IPS-NIHi7 (cell line): ENCODE data around the gene NACC1.

Source experiments
- DNase-seq: peaks from one replicate; pipeline ENCODE4 v3.0.0; 2012; ENCODE audit warnings: mixed read lengths; ENCODE audit errors: extremely low spot score

Gene NACC1

DNA sequence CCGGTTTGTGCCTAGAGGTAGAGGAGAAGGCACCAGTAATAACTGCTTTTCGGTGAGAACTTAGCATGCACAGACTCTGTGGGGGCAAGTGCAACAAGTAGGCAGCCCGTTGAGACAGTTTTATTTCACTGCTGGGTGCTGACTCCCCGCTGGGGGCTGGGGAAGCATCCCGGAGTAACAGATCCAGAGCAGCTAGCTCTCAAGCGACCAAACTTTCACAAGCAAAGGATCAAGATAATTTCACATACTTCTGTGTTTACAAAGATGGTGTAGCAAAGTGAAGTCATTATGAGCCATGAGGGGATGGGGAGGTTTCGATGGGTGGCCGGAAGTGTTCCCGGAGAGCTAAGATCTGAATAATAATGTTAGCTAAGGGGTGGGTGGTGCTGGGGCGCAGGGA lies 2.8 kb downstream of the NACC1 start:
- DNase-seq, result no peak

DNA sequence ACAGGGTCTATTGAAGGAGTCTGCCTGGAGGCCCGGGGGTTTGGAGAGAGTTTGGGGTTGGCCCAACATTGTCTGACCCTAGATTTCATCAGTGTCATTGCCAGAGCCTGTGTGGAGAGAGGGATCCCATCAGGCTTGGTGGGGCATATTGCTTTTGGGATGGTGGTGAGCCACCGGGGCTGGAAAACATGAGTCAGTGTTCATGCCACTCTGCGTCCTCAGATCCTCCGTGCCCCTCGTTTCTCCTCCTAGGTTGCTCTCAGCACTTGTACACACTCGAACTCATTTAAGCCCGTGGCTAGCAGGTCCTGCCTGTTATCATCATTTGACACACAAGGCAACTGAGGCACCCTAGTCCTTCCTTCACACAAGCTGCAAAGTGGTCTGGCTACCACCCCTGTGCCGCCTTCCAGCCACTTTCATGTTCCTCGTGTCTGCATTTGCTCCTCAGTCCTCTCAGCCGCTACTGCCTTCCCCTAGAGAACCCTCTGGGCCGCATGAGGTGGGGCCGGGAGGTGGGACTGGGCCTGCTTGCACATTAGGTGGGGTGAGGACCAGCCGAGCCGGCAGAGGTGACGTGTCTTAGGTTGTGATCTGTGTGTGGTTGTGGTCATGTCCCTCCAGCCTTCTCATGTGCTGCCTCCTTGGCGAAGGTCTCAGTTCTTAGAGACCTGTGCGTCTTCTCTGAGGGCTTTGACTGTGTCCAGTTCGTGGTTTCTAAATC lies 3.6 kb downstream of the NACC1 start:
- no peak for DNase-seq

DNA sequence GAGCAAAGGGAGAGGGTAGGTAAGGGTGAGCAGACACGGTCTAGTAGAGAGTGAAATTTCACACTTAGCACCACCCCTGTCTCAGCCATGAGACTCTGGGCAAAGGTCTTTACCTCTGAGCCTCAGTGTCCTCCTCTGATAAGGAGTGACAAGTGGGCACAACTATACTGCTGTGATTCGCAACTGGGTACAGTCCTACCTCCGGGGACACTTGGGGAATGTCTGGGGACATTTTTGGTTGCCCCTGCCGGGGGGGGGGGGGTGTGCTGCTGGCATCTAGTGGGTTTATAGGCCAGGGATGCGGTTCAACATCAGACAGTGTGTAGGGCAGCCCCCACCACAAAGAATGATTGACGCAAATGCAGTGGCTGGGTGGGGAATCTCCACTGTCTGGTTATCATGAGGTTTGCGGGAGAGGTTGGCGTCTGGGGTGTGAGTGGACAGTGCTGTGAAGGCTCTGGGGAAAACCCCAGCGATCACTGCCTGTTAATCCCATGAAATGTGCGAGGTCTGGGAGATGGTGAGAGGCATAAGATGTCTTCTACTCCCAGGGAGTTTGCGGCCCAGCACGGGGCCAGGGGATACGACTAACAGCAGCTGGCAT lies 4.3 kb downstream of the NACC1 start:
- no peak for DNase-seq

DNA sequence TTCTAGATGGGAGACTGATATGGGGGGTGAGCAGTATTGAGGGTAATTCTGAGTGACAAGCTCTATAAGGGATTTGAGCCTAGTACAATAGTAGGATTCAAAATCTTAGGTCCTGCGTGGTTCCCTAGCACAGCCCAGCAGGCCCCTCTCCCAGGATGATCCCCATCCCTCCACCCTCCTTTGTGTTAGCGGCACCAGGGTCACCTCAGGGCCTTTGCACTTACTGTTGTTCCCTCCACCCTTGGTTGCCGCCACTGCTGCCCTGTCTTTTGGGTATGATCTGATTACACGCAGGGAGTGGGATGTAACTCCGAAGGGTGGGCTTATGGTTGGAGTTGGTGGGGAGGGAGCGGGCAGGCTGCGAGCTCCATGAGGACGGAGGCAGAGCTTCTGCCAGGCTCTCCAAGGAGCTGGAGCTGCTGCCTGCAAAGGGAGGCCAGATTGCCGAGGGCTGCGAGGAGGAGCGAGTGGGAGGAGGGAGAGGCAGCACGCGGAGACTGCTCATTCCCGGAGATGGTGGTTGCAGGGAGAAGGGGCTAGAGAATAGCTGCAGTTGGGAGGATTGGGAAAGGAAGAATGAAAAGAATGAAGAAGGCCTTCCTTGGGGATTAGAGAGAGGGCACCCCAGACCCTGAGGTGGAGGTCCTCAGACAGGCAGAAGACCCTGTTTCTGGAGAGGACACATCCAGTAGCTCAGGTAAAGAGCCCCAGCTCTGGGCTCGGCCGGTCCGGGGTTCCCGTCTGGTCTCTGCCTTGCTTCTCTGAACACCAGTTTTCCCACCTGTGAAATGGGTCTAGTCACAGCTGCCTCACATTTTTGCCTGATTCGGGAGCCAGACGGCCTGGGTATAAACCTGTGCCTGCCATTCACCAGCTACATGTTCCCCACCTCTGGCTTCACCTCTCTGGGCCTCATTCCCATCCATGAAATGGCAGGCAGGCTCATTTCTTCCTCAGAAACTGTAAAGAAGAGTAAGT lies 5.2 kb downstream of the NACC1 start:
- no peak for DNase-seq

DNA sequence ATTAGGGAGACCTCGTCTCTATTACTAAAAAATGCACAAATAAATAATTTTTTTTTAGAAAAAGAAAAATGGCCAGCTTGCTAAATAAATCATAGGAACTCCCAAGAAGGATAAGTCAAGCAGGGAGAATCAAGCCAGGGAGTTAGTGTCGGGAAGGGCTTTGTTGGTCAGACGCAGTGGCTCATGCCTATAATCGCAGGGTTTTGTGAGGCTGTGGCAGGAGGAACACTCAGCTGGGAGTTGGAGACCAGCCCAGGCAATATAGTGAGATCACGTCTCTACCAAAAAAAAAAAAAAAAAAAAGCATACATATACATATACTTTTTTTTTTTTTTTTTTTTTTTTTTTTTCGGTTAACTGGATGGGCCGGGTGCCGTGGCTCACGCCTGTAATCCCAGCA lies 9.0 kb downstream of the NACC1 start:
- no peak for DNase-seq

DNA sequence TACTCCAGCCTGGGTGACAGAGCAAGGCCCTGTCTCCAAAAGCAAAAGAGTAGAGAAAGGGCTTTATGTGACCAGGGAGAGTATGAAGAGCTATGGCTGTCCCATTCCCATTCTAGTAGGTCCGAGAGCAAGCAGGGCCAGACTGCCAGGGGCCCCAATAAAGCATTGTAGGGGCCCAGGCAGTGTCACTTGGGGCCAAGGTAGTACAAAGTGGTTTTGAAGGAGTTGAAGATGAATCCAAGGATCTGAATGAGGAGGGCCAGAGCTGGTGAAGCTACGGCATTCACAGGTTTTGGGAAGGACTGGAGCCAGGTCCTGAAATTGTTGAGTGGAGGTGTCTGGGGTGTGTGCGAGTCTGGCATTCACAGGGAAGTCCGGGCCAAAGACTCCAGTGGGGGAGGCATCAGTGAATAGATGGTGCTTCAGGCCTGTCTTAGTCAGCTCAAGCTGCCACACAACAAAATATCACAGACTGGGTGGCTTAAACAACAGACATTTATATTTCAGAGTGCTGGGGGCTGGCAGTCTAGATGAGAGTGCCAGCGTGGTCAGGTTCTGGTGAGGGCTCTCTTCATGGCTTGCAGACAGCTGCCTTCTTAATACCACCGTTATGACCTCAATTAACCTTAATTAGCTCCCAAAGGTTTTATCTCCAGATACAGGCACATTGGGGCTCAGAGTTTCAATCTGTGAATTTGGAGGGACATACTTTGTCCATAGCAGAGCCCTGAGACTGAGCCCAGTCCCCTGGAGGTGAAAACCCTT lies 9.9 kb downstream of the NACC1 start:
- DNase-seq, result no peak

DNA sequence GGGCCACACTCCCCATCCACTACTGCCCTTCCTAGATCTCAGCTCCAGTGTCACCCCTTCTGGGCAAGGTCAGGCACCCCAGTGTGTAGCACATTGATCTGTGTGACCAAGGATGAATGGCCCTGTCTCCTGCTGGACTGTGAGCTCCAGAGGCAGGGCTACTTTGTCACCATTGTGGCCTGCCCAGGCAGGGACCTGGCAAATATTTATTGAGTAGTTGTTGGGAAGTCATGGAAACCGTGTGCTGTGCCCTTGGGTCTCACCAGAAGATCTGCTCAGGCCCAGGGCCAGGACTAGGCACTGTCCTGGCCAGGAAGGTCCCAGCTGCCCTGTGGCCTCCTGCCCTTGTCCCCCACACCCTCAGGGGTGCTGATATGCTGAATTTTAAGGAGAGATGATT lies 10.5 kb downstream of the NACC1 start:
- no peak for DNase-seq

DNA sequence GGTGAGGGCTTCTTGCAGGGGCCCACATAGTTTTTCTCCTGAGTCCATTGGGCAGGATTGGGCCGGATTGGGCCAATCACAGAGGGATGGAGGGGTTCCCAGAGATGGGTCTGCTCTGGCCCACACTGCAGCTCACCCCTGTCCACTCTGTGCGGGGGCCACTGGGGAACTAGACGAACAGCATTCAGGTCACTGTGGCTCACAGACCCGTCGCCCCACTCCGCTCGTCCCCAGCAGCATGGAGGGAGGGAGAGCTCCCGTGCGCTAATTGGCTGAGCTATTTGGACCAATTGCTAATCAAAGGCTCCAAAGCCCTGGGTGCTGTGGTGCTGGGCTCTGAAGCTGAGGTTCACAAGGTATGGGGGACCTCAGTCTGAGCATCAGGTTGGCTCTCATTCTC lies 11.3 kb downstream of the NACC1 start:
- DNase-seq, result no peak

DNA sequence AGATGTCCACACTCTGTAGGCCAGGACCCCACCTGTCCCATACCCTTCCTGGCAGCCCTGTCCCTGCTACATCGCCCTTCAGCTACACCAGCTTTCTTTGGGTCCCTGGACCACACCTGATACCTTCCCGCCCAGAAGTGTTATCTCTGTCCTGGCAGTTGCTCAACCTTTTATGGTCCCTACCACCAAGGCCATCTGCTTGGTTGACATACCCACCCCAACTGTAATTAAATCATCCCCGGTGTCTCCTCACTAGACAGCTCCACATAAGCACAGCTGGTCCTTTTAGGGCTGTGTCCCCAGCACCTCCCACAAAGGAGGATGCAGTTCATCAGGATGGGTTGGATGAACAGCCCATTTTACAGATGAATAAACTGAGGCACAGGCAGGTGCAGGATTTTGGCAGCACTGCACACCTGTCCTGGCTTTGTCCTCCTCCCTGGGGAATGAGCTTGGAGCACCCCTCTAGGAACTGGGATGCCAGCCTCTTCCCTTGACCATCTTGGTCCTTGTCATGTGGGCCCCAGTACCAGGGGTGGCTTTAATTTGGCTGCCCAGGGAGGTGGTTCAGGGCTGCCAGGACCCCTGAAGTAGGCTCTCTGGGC lies 12.9 kb downstream of the NACC1 start:
- DNase-seq, result no peak

DNA sequence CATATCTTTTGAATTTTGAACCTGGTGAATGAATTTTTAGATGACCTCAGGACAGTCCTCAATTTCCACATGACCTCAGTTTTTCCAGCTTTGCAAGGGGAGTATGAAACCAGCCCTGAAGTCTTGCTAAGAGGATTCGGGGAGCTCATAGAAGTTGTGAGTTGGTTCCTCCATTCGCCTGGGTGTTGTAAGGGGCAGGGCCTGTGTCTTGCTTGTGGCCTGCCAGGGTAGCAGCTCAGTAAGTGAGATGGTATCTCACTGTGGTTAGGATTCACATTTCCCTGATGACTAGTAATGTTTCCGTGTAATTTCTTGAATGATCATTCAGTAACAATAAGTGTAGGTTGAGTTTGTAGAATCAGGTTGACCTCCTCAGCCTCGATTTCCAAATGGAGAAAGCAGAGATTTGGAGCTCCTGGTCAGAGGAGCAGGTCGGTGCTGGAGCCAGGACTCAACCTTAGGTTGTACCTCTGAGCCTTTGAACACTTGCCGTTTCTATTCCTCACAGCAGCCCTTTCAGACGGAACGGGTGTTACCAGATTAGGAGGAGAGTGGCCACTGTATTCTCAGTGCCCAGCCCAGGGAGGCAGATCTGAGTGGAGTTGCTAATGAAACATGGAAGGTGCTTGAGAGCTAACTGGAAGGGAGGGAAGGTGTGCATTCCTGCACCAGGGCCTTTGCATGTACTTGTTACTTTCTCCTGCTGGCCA lies 14.6 kb downstream of the NACC1 start:
- no peak for DNase-seq

DNA sequence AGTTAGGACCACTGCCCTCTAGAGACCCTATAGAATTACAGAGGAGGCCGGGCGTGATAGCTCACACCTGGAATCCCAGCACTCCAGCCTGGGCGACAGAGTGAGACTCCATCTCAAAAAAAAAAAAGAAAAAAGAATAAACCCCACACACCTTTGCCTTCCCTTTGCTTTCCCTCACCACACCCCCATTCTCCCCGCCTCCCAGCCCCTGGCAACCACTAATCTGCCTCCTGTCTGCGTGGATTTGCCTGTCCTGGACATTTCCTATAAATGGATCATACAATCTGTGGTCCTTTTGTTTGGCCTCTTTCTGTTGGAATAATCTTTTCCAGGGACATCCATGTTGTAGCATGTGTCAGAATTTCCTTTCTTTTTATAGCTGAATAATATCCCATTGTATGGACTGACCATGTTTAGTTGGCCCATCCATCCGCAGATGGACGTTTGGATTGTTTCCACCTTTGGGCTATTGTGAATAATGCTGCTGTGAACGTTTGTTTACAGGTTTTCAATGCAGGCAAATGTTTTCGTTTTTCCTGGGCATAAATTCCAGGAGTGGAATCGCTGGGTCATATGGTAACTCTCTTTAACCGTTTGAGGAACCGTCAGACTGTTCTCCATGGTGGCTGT lies 15.3 kb downstream of the NACC1 start:
- no peak for DNase-seq

DNA sequence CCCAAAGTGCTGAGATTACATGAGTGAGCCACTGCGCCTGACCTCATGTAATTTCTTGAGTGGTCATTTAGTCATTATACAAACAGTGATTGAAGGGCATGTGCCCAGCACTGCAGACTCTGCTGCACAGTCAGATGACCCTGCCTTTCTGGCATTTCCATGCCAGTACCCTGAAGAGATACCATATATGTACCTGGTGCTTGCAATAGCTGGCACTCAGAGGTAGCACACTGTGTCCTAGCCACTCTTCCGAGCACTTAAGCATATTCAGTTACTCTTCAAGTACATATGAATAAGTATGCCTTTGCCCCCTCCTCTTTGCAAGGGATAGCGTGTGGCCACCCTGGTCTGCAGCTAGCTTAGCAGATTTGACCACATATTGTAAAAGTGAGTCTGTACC lies 16.6 kb downstream of the NACC1 start:
- DNase-seq, result no peak

DNA sequence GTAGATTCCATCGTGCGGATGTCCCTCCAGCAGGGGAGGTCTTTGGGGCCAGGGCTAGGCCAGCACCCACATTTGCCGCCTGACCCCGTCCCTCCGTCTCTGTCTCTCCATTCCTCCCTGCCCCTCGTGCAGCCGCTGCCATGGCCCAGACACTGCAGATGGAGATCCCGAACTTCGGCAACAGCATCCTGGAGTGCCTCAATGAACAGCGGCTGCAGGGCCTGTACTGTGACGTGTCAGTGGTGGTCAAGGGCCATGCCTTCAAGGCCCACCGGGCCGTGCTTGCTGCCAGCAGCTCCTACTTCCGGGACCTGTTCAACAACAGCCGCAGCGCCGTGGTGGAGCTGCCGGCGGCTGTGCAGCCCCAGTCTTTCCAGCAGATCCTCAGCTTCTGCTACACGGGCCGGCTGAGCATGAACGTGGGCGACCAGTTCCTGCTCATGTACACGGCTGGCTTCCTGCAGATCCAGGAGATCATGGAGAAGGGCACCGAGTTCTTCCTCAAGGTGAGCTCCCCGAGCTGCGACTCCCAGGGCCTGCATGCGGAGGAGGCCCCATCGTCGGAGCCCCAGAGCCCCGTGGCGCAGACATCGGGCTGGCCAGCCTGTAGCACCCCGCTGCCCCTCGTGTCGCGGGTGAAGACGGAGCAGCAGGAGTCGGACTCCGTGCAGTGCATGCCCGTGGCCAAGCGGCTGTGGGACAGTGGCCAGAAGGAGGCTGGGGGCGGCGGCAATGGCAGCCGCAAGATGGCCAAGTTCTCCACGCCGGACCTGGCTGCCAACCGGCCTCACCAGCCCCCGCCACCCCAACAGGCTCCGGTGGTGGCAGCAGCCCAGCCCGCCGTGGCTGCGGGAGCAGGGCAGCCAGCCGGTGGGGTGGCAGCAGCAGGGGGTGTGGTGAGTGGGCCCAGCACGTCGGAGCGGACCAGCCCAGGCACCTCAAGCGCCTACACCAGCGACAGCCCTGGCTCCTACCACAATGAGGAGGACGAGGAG lies 17.3 kb downstream of the NACC1 start:
- DNase-seq, result no peak

DNA sequence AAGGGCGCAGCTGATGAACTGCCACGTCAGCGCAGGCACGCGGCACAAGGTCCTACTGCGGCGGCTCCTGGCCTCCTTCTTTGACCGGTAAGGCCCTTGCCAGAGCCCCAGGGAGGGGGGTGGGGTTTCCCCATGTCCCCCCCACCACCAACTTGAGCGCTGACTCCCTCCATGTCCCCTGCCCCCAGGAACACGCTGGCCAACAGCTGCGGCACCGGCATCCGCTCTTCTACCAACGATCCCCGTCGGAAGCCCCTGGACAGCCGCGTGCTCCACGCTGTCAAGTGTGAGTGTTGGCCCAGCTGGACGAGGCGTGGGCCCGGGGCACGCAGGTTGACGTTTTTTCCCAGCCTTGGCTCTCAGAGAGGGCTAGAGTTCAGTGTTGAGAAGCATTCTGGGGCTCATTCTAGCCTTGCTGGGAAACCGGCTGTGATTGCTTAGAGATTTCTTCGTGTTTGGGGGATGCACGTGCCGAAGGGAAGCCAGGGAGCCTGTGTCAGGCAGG lies 19.3 kb downstream of the NACC1 start:
- DNase-seq, result no peak

DNA sequence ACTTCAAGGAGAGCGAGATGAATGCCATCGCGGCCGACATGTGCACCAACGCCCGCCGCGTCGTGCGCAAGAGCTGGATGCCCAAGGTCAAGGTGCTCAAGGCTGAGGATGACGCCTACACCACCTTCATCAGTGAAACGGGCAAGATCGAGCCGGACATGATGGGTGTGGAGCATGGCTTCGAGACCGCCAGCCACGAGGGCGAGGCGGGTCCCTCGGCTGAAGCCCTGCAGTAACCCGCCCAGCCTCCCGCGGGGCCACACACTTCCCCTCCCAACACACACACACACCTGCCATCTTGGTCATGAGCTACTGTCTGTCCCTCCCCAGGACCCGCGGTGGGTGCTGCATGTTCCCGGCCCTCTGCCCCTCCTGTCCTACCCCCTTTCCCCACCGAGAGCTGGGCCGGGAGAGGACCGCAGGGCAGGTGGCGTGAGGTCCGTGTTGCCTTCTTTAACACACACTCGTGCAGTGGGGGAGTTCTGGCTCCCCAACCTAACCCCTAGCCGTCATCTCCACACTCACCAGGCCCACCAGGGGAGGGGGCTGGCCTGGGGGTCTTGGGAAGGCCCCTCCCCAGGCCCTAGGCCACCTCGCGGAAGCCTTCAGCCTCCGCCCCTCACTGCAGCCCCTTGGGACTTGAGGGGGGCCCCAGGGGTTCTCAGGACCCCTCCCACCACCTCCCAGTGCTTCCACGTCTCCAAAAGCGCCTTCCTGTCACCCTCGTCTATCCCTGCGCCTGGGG lies 20.3 kb downstream of the NACC1 start:
- no peak for DNase-seq

DNA sequence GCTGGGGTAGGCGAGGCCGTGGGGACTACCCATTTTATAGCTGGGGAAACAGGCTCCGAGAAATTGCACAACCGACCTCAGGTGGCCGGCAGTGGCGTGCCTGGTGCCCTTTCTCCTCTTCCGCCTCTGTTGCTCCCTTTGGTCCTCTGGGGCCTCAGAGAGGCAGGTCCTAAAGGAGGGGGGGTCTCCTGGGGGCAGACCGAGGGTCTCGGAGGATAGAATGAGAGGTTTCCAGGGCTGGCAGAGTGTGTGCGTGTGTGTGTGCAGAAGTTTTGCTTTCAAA lies 20.8 kb downstream of the NACC1 start:
- no peak for DNase-seq

DNA sequence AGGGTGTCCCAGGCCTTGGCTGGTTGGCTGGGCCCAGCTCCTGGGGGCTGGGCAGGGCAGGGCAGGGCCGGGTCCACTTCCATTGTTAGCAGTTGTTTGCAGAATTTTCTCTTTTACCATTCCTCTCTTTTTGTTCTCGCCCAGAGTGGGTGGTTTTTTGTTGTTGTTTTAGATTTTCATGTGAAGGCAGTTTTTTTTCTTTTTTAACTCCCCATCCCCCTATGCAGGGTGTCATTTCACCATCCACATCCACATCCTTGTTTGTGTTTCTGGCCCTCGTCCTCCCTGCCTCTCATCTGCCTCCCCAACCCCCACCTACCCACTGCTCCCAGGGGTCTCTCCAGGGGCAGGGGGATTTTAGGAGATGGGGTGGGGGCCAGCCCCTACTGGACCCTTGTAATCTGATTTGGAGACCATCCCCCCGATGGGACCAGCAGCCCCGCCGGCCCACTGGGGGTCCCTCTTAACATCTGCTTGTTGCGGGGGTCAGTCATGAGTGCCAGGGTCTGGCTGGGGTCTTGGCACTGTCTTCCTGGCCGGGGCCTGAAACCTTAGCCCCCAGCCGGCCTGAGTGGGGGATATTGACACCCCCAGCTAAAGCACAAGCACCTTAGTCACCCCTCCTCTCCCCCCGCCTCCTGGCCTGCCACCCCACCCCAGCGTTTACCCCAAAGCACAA lies 21.7 kb downstream of the NACC1 start:
- DNase-seq, result no peak
